Upper lobe of left lung (tissue), 6 donors: Measurements from ENCODE around the gene CNR1. TPM values are rescaled to one million over a fixed set of nuclear protein-coding genes. Genes with fewer than 3 reads are reported as not detected.

ENCODE experiments used
- ATAC-seq, 2 donors: fragments of 200-7000 bp; cut with Tn5 transposase; one replicate each; pipeline ENCODE4 v1.9.1; 2022; ENCODE audit warnings: mild to moderate bottlenecking in 2 of 2, moderate library complexity in 2 of 2; ENCODE audit not compliant: low FRiP score in 2 of 2
- DNase-seq, 2 donors: peaks; one replicate each; pipeline ENCODE4 v3.0.0-alpha.2; 2019 to 2020
- H3K27ac ChIP-seq, 4 donors: fragments of 200-600 bp; sonication (generic); one replicate each; pipeline ENCODE4 v1.5.1; 2016 to 2019
- H3K27me3 ChIP-seq, 4 donors: fragments of 200-600 bp; sonication (generic); one replicate each; pipeline ENCODE4 v1.5.1; 2017 to 2019
- H3K36me3 ChIP-seq, 4 donors: fragments of 200-600 bp; sonication (generic); one replicate each; pipeline ENCODE4 v1.5.1; 2016 to 2019
- H3K4me1 ChIP-seq, 4 donors: fragments of 200-600 bp; sonication (generic); one replicate each; pipeline ENCODE4 v1.5.1; 2018 to 2019
- H3K4me3 ChIP-seq, 4 donors: fragments of 200-600 bp; sonication (generic); one replicate each; pipeline ENCODE4 v1.5.1; 2017 to 2019; ENCODE audit warnings: mild to moderate bottlenecking in 2 of 4, moderate library complexity in 1 of 4
- H3K9me3 ChIP-seq, 4 donors: fragments of 200-600 bp; sonication (generic); one replicate each; pipeline ENCODE4 v1.5.1; 2018 to 2019
- EP300 ChIP-seq, 4 donors: sonication (generic); formaldehyde crosslinking; IDR thresholded peaks; one replicate each; pipeline ENCODE4 v1.5.1; 2017; ENCODE audit warnings: antibody characterized with exemption in 4 of 4, control low read depth in 2 of 4
- POLR2A ChIP-seq, 4 donors: fragments of 450-650 bp; IDR thresholded peaks; one replicate each; pipeline ENCODE4 v1.5.1; 2016 to 2017; ENCODE audit warnings: antibody characterized with exemption in 4 of 4, mild to moderate bottlenecking in 2 of 4
- POLR2AphosphoS5 ChIP-seq, 2 donors: sonication (generic); formaldehyde crosslinking; IDR thresholded peaks; one replicate each; pipeline ENCODE4 v1.5.1; 2017; ENCODE audit warnings: antibody characterized with exemption in 2 of 2
- WGBS, 2 donors: methylation state at CpG; one replicate each; pipeline ENCODE4 v1.1.5; 2017 to 2018; 5-methylcytosine and 5-hydroxymethylcytosine counted together
- total RNA-seq, 6 donors: library from RNA; depleted of rRNA in 4 of 6; stranded (reverse); fragments of >200 nt in 4 of 6; gene quantifications; one replicate each; pipeline versions ENCODE4 v1.1.0 to v1.2.1, GENCODE V29; 2016 to 2021
- TF ChIP-seq, protein P1 (sequence below), 6 experiments: fragments of 450-650 bp in 4 of 6; fragments of 200-600 bp in 2 of 6; sonication (generic) in 2 of 6; IDR thresholded peaks; one replicate each; pipeline ENCODE4 v1.5.1; 2016 to 2019; ENCODE audit warnings: antibody characterized with exemption in 6 of 6
- donor health status: DM: no; HTN: no; CAD: no; lungs with moderate emphysema.
- donor health status: DM: no; HTN: yes; CAD: no; lungs with severe emphysema.

The CNR1 gene
- total RNA-seq, 6 donors from 2014 or later, result 7.3 to 19.0 (median 10.3) TPM

DNA sequence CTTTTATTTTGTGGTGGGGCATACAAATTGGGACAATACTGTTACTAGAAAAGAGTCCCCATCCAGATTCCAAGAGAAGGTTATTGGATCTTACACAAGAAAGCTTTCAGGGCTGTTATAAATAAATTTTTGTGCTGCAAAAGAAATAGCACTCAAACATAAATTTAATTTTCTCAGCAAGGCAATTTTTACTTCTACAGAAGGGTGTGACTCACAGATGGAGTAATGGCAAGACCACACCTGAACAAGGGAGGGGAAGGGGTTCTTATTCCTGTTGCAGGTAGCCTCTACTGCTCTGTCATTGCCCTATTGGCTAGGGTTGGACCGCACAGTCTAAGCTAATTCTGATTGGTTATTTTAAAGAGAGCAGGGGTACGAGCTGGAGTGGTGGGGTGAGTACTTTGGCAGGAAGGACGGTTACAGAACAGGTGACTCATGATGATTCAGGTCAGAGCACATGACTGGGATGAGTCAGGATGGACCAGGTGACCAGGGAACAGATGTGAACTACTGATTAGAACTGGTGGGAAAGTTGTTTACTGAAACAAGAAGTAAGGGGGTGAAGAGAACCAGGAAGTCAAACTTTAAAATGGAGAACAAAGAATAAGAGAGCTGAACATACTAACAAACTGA, 41.1 kb downstream of the CNR1 start:
- no peaks in the 10 kb centered on the region for H3K36me3 ChIP-seq
- H3K4me1 ChIP-seq, result no peaks in the 10 kb centered on the region
- no peaks in the 10 kb centered on the region for H3K27me3 ChIP-seq
- H3K9me3 ChIP-seq, result peaks cover 0 to 18% (median 12%) of the 10 kb centered on the region in 4 donors
- no peak for TF ChIP-seq POLR2AphosphoS5 (IDR thresholded peaks at IDR 0.05)
- TF ChIP-seq, protein P1, sequence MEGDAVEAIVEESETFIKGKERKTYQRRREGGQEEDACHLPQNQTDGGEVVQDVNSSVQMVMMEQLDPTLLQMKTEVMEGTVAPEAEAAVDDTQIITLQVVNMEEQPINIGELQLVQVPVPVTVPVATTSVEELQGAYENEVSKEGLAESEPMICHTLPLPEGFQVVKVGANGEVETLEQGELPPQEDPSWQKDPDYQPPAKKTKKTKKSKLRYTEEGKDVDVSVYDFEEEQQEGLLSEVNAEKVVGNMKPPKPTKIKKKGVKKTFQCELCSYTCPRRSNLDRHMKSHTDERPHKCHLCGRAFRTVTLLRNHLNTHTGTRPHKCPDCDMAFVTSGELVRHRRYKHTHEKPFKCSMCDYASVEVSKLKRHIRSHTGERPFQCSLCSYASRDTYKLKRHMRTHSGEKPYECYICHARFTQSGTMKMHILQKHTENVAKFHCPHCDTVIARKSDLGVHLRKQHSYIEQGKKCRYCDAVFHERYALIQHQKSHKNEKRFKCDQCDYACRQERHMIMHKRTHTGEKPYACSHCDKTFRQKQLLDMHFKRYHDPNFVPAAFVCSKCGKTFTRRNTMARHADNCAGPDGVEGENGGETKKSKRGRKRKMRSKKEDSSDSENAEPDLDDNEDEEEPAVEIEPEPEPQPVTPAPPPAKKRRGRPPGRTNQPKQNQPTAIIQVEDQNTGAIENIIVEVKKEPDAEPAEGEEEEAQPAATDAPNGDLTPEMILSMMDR (IDR thresholded peaks at IDR 0.05), result no peak
- TF ChIP-seq POLR2A (IDR thresholded peaks at IDR 0.05), result no peak
- TF ChIP-seq EP300 (IDR thresholded peaks at IDR 0.05), result no peak
- DNase-seq (no peak), ATAC-seq (no peak)
- WGBS, 2 donors, result 76 to 79% methylated on average over 3 of the region's 3 CpGs
- H3K27ac ChIP-seq, result no peak overlapping the region
- H3K4me3 ChIP-seq, result no peak overlapping the region

DNA sequence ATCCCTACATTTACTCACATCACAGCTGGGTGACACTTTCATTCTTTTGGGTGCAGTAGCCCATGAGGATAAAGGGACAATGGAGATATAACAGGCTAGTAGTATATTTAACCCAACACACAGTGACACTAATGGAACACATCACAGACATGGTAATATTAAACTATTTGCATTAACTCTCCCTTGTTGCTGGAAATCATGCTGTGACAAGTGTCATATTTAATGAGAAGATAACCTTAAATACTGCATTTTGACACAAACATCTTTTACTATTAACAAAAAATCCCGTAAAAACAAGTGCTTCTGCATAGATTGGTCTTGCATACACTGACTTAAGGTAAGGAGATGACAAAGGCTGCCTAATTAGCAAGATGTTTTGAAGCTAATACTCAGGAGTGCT, 45.5 kb downstream of the CNR1 start:
- TF ChIP-seq POLR2AphosphoS5 (IDR thresholded peaks at IDR 0.05), result no peak
- no peak for TF ChIP-seq EP300 (IDR thresholded peaks at IDR 0.05)
- TF ChIP-seq, protein P1 (IDR thresholded peaks at IDR 0.05), result no peak
- TF ChIP-seq POLR2A (IDR thresholded peaks at IDR 0.05), result no peak
- Histone ChIP-seq H3K4me1 (no peaks in the 10 kb centered on the region), H3K9me3 (peaks cover 0 to 14% (median 11%) of the 10 kb centered on the region in 4 donors), H3K27ac (no peak overlapping the region), H3K4me3 (no peak overlapping the region), H3K36me3 (no peaks in the 10 kb centered on the region), H3K27me3 (no peaks in the 10 kb centered on the region)
- ATAC-seq (no peak), DNase-seq (no peak)
- 61 to 97% methylated on average over 1 of the region's 1 CpG for WGBS, 2 donors

DNA sequence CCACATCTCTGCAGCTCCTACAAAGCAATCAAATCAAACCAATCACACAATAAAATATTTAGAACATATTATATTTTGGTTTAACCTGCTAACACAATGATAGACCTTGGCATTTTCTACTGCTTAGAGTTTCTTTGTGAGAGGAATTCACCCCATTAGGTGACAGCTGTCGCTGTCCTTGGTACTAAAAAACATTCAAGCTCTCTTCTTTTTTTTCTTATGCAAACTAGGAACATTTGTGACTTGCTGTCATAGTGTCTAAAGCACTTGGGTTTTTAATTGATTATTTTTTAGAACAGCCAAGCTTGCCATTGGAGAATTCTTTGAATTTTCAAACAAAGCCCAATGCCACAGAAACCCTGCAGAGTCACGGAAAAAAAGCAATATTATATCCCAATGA, 46.4 kb downstream of the CNR1 start:
- Histone ChIP-seq H3K36me3 (no peaks in the 10 kb centered on the region), H3K27me3 (no peaks in the 10 kb centered on the region), H3K4me3 (no peak overlapping the region), H3K4me1 (no peaks in the 10 kb centered on the region), H3K9me3 (peaks cover 0 to 7% (median 6%) of the 10 kb centered on the region in 4 donors), H3K27ac (no peak overlapping the region)
- TF ChIP-seq EP300 (IDR thresholded peaks at IDR 0.05), result no peak
- DNase-seq, result no peak
- no peak for ATAC-seq
- 58 to 60% methylated on average over 2 of the region's 2 CpGs for WGBS, 2 donors

DNA sequence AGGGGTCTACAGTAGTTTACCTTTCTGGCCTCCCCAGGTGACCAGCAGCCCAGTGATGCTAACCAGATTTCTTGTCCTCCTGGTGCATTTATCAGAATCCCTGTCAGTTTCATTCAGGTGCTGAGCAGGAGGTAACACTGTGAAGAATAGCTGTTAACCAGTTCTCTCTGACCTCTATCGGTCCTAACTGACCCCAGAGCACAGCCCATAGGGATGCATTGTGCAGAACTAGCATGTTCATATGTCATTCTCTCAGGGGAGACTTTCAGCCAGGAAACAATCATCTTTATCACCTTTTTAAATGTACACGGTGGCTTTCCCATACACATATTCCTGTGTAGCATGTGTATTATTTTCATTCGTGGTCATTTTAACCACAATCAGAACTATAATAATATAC, 49.9 kb downstream of the CNR1 start:
- Histone ChIP-seq H3K36me3 (no peaks in the 10 kb centered on the region), H3K27ac (no peak overlapping the region), H3K27me3 (no peaks in the 10 kb centered on the region), H3K9me3 (no peaks in the 10 kb centered on the region), H3K4me3 (no peak overlapping the region), H3K4me1 (no peaks in the 10 kb centered on the region)
- no peak for DNase-seq
- WGBS, 2 donors, result 60 to 62% methylated on average over 3 of the region's 3 CpGs
- no peak for ATAC-seq
- no peak for TF ChIP-seq POLR2AphosphoS5 (IDR thresholded peaks at IDR 0.05)
- TF ChIP-seq, protein P1 (IDR thresholded peaks at IDR 0.05), result no peak
- TF ChIP-seq POLR2A (IDR thresholded peaks at IDR 0.05), result no peak
- no peak for TF ChIP-seq EP300 (IDR thresholded peaks at IDR 0.05)

DNA sequence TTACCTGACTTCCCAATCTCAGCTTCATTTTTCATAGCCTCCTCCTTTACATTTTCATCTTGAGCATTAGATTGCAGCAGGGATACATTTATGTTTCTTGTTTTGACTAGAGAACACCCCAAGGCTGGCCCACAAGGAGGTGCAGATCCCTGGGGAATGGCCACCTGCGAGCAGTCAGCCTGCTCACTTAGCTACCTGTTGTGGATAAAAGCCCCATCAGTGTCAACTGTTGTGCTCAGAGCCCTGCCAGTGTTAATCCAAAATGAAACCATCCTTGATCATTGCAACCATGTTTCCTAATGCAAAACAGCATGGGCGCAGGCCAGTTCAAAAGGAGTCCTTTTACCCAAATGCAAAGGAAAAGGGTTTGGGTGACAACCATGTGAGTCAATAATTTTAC, 50.8 kb downstream of the CNR1 start:
- Histone ChIP-seq H3K4me3 (no peak overlapping the region), H3K9me3 (no peaks in the 10 kb centered on the region), H3K27ac (no peak overlapping the region), H3K4me1 (no peaks in the 10 kb centered on the region), H3K36me3 (no peaks in the 10 kb centered on the region), H3K27me3 (no peaks in the 10 kb centered on the region)
- 43 to 83% methylated on average over 2 of the region's 2 CpGs for WGBS, 2 donors
- DNase-seq (no peak), ATAC-seq (no peak)
- TF ChIP-seq EP300 (IDR thresholded peaks at IDR 0.05), result no peak
- TF ChIP-seq, protein P1 (IDR thresholded peaks at IDR 0.05), result no peak
- TF ChIP-seq POLR2A (IDR thresholded peaks at IDR 0.05), result no peak
- TF ChIP-seq POLR2AphosphoS5 (IDR thresholded peaks at IDR 0.05), result no peak
